Suprapubic skin (tissue), 4 donors: Measurements from ENCODE around the gene WDR54. TPM values are rescaled to one million over a fixed set of nuclear protein-coding genes. Genes with fewer than 3 reads are reported as not detected.

Experiments used
- DNase-seq, 2 donors: peaks; one replicate each; pipeline ENCODE4 v3.0.0-alpha.2; 2019; ENCODE audit warnings: low spot score in 2 of 2
- H3K27ac ChIP-seq: fragments of 200-600 bp; sonication (generic); one replicate; pipeline ENCODE4 v1.5.1; 2019
- H3K27me3 ChIP-seq: fragments of 200-600 bp; sonication (generic); one replicate; pipeline ENCODE4 v1.5.1; 2019
- H3K36me3 ChIP-seq: fragments of 200-600 bp; sonication (generic); one replicate; pipeline ENCODE4 v1.5.1; 2019
- H3K4me1 ChIP-seq: fragments of 200-600 bp; sonication (generic); one replicate; pipeline ENCODE4 v1.5.1; 2019
- H3K4me3 ChIP-seq: fragments of 200-600 bp; sonication (generic); one replicate; pipeline ENCODE4 v1.5.1; 2019; ENCODE audit warnings: mild to moderate bottlenecking
- H3K9me3 ChIP-seq: fragments of 200-600 bp; sonication (generic); one replicate; pipeline ENCODE4 v1.5.1; 2019
- CTCF ChIP-seq, 2 donors: fragments of 200-600 bp in 1 of 2; fragments of 450-650 bp in 1 of 2; sonication (generic) in 1 of 2; IDR thresholded peaks; one replicate each; pipeline ENCODE4 v1.5.1; 2016 to 2019; ENCODE audit warnings: antibody characterized with exemption in 2 of 2, mild to moderate bottlenecking in 1 of 2, moderate library complexity in 1 of 2
- EP300 ChIP-seq: sonication (generic); formaldehyde crosslinking; IDR thresholded peaks from one replicate; pipeline ENCODE4 v1.6.1; 2017; ENCODE audit warnings: antibody characterized with exemption
- POLR2A ChIP-seq, 2 donors: fragments of 450-650 bp; IDR thresholded peaks; one replicate each; pipeline ENCODE4 v1.6.1; 2017; ENCODE audit warnings: antibody characterized with exemption in 2 of 2, mild to moderate bottlenecking in 2 of 2, moderate library complexity in 2 of 2
- POLR2AphosphoS5 ChIP-seq, 3 donors: sonication (generic); formaldehyde crosslinking; IDR thresholded peaks; one replicate each; pipeline ENCODE4 v1.6.1; 2017; ENCODE audit warnings: antibody characterized with exemption in 3 of 3
- WGBS: methylation state at CpG from one replicate; pipeline ENCODE4 v1.1.5; 2018; 5-methylcytosine and 5-hydroxymethylcytosine counted together
- total RNA-seq, 4 donors: library from RNA; depleted of rRNA; stranded (reverse); fragments of >200 nt; gene quantifications; one replicate each; pipeline ENCODE4 v1.1.0, GENCODE V29; 2016

Gene WDR54
- total RNA-seq, 4 donors from 2014 or later: 5.0 to 12.0 (median 8.5) TPM

GRCh38 chr2:74378007-74378406 is 43.5 kb upstream of the WDR54 start:
- WGBS: 94% methylated on average over 10 of the region's 10 CpGs
- peaks cover 12% of the 10 kb centered on the region for H3K36me3 ChIP-seq
- no peaks in the 10 kb centered on the region for H3K9me3 ChIP-seq
- peaks cover 36% of the 10 kb centered on the region for H3K4me1 ChIP-seq
- no peaks in the 10 kb centered on the region for H3K27me3 ChIP-seq
- TF ChIP-seq EP300 (no peak), POLR2A (IDR thresholded peaks at IDR 0.05) (no peak)
- H3K4me3 ChIP-seq: no peak overlapping the region
- no peak for DNase-seq
- H3K27ac ChIP-seq: no peak overlapping the region

DNA sequence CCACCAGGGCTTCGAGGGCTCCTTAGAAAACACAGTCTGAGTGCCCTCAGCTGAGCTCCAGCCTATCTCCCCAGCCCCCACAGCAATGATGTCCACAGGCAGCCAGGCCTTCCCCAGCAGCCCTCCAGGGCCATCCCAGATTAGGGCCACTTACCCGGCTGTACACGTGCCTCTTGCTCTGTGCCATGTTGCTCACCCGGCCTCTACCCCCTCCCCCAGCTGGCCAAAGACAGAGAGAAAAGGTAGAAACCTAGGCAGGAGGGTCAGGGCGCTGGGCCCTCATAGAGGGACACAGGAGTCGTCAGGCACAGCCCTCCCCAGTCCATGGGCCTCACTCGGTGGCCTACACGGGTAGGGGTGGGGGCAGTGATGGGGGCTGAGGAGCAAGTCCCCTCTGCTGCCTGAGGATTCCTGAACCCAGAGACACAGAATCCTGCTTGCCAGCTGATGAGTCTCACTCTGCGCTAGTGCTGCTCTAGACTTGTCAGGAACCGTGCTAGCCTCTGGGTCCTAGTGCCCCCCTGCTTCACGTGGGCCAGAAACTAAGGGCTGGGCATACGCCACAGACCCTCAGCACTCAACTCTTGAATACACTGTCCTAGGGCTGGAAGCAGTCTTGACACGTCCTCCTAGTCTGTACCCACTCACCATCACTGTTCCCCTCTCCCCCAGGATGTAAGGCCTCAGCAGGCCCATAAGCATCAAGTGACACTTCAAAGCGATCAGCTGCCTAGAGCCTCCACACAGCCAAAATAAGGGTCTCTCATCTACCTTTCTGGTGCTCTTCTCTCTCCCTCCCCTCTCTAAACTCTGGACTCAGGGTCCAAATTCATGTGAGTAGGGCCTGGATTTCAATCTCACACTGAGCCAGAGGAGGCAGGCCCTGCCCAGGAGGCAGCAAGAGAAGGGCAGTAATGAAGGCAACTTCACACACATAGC is 41.4 kb upstream of the WDR54 start, which contains the start of gene DCTN1:
TSS of gene DCTN1 (minus strand) at position 461 of the 939 bp plus-strand sequence. CDS start at position 187, 274 bp downstream.
- DNase-seq: no peak
- peaks cover 30% of the 10 kb centered on the region for H3K4me1 ChIP-seq
- TF ChIP-seq CTCF (IDR thresholded peaks at IDR 0.05) (no peak), EP300 (no peak), POLR2AphosphoS5 (IDR thresholded peaks at IDR 0.05) (no peak), POLR2A (IDR thresholded peaks at IDR 0.05) (no peak)
- peaks cover 12% of the 10 kb centered on the region for H3K36me3 ChIP-seq
- H3K9me3 ChIP-seq: no peaks in the 10 kb centered on the region
- 21% methylated on average over 13 of the region's 14 CpGs for WGBS
- no peak within 1 kb of the TSS for H3K27ac ChIP-seq
- peak within 1 kb of the TSS; percentile 30 for H3K4me3 ChIP-seq
- no peaks in the 10 kb centered on the region for H3K27me3 ChIP-seq

GRCh38 chr2:74381751-74382150 is 39.8 kb upstream of the WDR54 start:
- no peaks in the 10 kb centered on the region for H3K27me3 ChIP-seq
- H3K4me1 ChIP-seq: peaks cover 36% of the 10 kb centered on the region
- no peak for DNase-seq
- no peak overlapping the region for H3K4me3 ChIP-seq
- H3K9me3 ChIP-seq: no peaks in the 10 kb centered on the region
- 79% methylated on average over 3 of the region's 3 CpGs for WGBS
- H3K27ac ChIP-seq: no peak overlapping the region
- TF ChIP-seq EP300 (no peak), POLR2AphosphoS5 (IDR thresholded peaks at IDR 0.05) (no peak), CTCF (IDR thresholded peaks at IDR 0.05) (no peak), POLR2A (IDR thresholded peaks at IDR 0.05) (no peak)
- H3K36me3 ChIP-seq: peaks cover 12% of the 10 kb centered on the region

DNA sequence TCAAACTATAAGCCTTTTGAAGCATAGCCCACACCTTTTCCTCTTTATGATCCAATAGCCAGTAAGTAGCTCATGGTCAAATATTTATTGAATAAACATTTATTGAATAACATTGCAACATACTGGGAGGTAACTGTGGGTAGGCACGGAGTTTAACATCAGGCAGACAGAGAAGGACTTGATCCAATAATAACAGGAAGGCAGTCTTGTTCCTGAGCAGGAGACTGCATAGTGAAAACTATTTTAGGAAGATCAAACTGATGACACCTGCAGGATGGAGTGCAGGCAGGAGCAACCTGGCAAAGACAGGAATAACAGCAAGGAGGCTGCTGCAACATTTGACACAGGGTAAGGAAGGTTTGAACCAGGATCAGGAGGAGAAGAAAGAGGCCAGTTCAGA is 38.3 kb upstream of the WDR54 start:
- no peak for DNase-seq
- no peaks in the 10 kb centered on the region for H3K9me3 ChIP-seq
- TF ChIP-seq POLR2A (IDR thresholded peaks at IDR 0.05) (no peak), POLR2AphosphoS5 (IDR thresholded peaks at IDR 0.05) (no peak), EP300 (no peak), CTCF (IDR thresholded peaks at IDR 0.05) (no peak)
- H3K27me3 ChIP-seq: no peaks in the 10 kb centered on the region
- H3K36me3 ChIP-seq: no peaks in the 10 kb centered on the region
- H3K4me1 ChIP-seq: peaks cover 48% of the 10 kb centered on the region
- no peak overlapping the region for H3K4me3 ChIP-seq
- H3K27ac ChIP-seq: no peak overlapping the region
- 26% methylated on average over 1 of the region's 1 CpG for WGBS

- WGBS: 63% methylated on average over 3 of the region's 3 CpGs
- Histone ChIP-seq H3K36me3 (no peaks in the 10 kb centered on the region), H3K4me1 (peaks cover 54% of the 10 kb centered on the region), H3K27me3 (no peaks in the 10 kb centered on the region), H3K9me3 (no peaks in the 10 kb centered on the region), H3K4me3 (no peak overlapping the region), H3K27ac (no peak overlapping the region)
- DNase-seq: no peak
- TF ChIP-seq CTCF (IDR thresholded peaks at IDR 0.05): no peak
- no peak for TF ChIP-seq POLR2AphosphoS5 (IDR thresholded peaks at IDR 0.05)
- TF ChIP-seq POLR2A (IDR thresholded peaks at IDR 0.05): no peak
- TF ChIP-seq EP300: no peak
These were observed 37.5 kb upstream of the WDR54 start for GRCh38 chr2:74384051-74384450.
